ENCODE measurements around the gene CDK5.

Gene CDK5

GRCh38 chr7:151071032-151071866, 13.6 kb upstream of the CDK5 start:
- no peak for DNase-seq

GRCh38 chr7:151070574-151070960, 12.9 kb upstream of the CDK5 start:
- no peak for DNase-seq

- DNase-seq: no peak
These were observed 12.3 kb upstream of the CDK5 start for GRCh38 chr7:151069841-151070573.

GRCh38 chr7:151068069-151068773, 10.5 kb upstream of the CDK5 start:
- no peak for DNase-seq

- no peak for DNase-seq
These were observed 8.7 kb upstream of the CDK5 start for GRCh38 chr7:151066273-151066974.

- DNase-seq: no peak
These were observed 7.8 kb upstream of the CDK5 start for GRCh38 chr7:151065516-151065915.

- no peak for DNase-seq
These were observed 7.3 kb upstream of the CDK5 start for GRCh38 chr7:151064993-151065392.

GRCh38 chr7:151064454-151064853, 6.8 kb upstream of the CDK5 start:
- no peak for DNase-seq

- DNase-seq: no peak
These were observed 5.5 kb upstream of the CDK5 start for GRCh38 chr7:151063212-151063561.

GRCh38 chr7:151062399-151063211, 4.9 kb upstream of the CDK5 start:
- no peak for DNase-seq

- no peak for DNase-seq
These were observed 4.4 kb upstream of the CDK5 start for GRCh38 chr7:151062111-151062398.

- DNase-seq: no peak
These were observed 3.8 kb upstream of the CDK5 start for GRCh38 chr7:151061213-151062110.

GRCh38 chr7:151060416-151061212, 2.9 kb upstream of the CDK5 start:
- DNase-seq: peak; percentile 13

GRCh38 chr7:151060113-151060415, 2.4 kb upstream of the CDK5 start:
- DNase-seq: no peak

- DNase-seq: peak; percentile 38
These were observed 1.8 kb upstream of the CDK5 start, which contains the start of gene SLC4A2 for GRCh38 chr7:151059367-151060112. SLC4A2 (plus strand) TSS chr7:151059589; CDS start chr7:151061988, 2,399 bp downstream.

GRCh38 chr7:151058781-151059366, 1.2 kb upstream of the CDK5 start:
- peak; percentile 30 for DNase-seq

- peak; percentile 100 for DNase-seq
These were observed 488 bp upstream of the CDK5 start for GRCh38 chr7:151057989-151058780.

GRCh38 chr7:151056666-151057505, 811 bp downstream of the CDK5 start:
- DNase-seq: no peak

All from NCI-H2171 treated with DMSO at 0.1 percent for 48 hours (cell line).